K562 (cell line): ENCODE measurements around the gene SREBF1. TPM values are rescaled to one million over a fixed set of nuclear protein-coding genes. Genes with fewer than 3 reads are reported as not detected.

Source experiments
- BCOR ChIP-seq: fragments of 450-650 bp; IDR thresholded peaks from 2 replicates; pipeline ENCODE4 v1.6.1; 2016
- FOSL1 ChIP-seq: fragments of 200-800 bp; sonication (Bioruptor generic); conservative IDR thresholded peaks from 2 replicates; pipeline ENCODE4 v1.6.1; 2016; ENCODE audit warnings: missing genetic modification characterization, missing compliant biosample characterization
- LEF1 ChIP-seq: fragments of 450-650 bp; IDR thresholded peaks from 2 replicates; pipeline ENCODE4 v1.6.1; 2016; ENCODE audit warnings: mild to moderate bottlenecking
- MAFK ChIP-seq: IDR thresholded peaks from 2 replicates; pipeline ENCODE4 v1.6.1; 2011; ENCODE audit warnings: low read length, improper control_type of control experiment
- MTA1 ChIP-seq: fragments of 450-650 bp; IDR thresholded peaks from 2 replicates; pipeline ENCODE4 v1.6.1; 2017; ENCODE audit warnings: borderline replicate concordance
- RCOR1 ChIP-seq, 2 experiments: IDR thresholded peaks; 2 replicates each; pipeline ENCODE4 v1.6.1; 2012; ENCODE audit warnings: low read depth in 2 of 2, low read length in 2 of 2, borderline replicate concordance in 1 of 2, improper control_type of control experiment in 1 of 2
- RUNX1 ChIP-seq: sonication (generic); IDR thresholded peaks from 2 replicates; pipeline ENCODE4 v1.6.1; 2016; ENCODE audit warnings: antibody characterized with exemption, low read depth
- SREBF1 ChIP-seq: fragments of 150-350 bp; IDR thresholded peaks from 2 replicates; pipeline ENCODE4 v1.6.1; 2014; ENCODE audit warnings: antibody characterized with exemption, low read depth, low read length, borderline replicate concordance
- STAG1 ChIP-seq: sonication (generic); formaldehyde crosslinking; IDR thresholded peaks from 2 replicates; pipeline ENCODE4 v1.5.0; 2020; ENCODE audit warnings: missing genetic modification reagents, borderline replicate concordance
- ZFP36 ChIP-seq: fragments of 150-350 bp; IDR thresholded peaks from 2 replicates; pipeline ENCODE4 v1.6.1; 2018; ENCODE audit warnings: low read length, low read depth; ENCODE audit not compliant: partially characterized antibody
- ZNF121 ChIP-seq: sonication (generic); formaldehyde crosslinking; conservative IDR thresholded peaks from 2 replicates; pipeline ENCODE4 v1.8.0; 2022; ENCODE audit warnings: missing genetic modification reagents
- ZNF175 ChIP-seq: fragments of 200-800 bp; sonication (Bioruptor generic); IDR thresholded peaks from 2 replicates; pipeline ENCODE4 v1.6.1; 2016; ENCODE audit warnings: low read depth, mild to moderate bottlenecking, missing genetic modification characterization, missing compliant biosample characterization
- ZNF3 ChIP-seq: fragments of 250-450 bp; sonication (Bioruptor Pico); IDR thresholded peaks from 2 replicates; pipeline ENCODE4 v1.5.0; 2021; ENCODE audit warnings: mild to moderate bottlenecking, moderate library complexity
- ZNF695 ChIP-seq: fragments of 450-650 bp; formaldehyde crosslinking; IDR thresholded peaks from 2 replicates; pipeline ENCODE4 v1.4.0; 2020; ENCODE audit warnings: mild to moderate bottlenecking, moderate library complexity
- ZNF79 ChIP-seq: fragments of 250-450 bp; sonication (Bioruptor Pico); IDR thresholded peaks from 2 replicates; pipeline ENCODE4 v1.4.0; 2020; ENCODE audit warnings: low read depth, mild to moderate bottlenecking, moderate library complexity
- polyA plus RNA-seq, 8 experiments: library from polyadenylated mRNA; depleted of rRNA in 4 of 8; stranded (reverse) in 5 of 8; unstranded in 3 of 8; fragments of >200 nt; fragmentation: Nextera tagmentation in 2 of 8; fragmentation: Illumina TruSeq in 1 of 8; extraction: Ambion mirVana in 2 of 8; extraction: Trizol in 1 of 8; gene quantifications; 2 replicates each; pipeline versions ENCODE4 v1.2.1 to v1.2.3, GENCODE V29; 2011 to 2014; ENCODE audit warnings: inconsistent platforms in 1 of 8, missing spikeins in 1 of 8
- total RNA-seq, 7 experiments: library from RNA; depleted of rRNA in 6 of 7; stranded (reverse); fragments of >200 nt in 6 of 7; fragmentation: Illumina TruSeq in 2 of 7; extraction: Trizol in 2 of 7; gene quantifications; 2 replicates each; pipeline versions ENCODE4 v1.2.1 to v1.2.3, GENCODE V29; 2011 to 2021; ENCODE audit warnings: low replicate concordance in 1 of 7
- TF ChIP-seq, protein P1 (sequence below): fragments of 450-650 bp; IDR thresholded peaks from 2 replicates; pipeline ENCODE4 v1.6.1; 2018; ENCODE audit not compliant: partially characterized antibody

Gene SREBF1
- total and polyA plus RNA-seq, 9 of the 15 experiments (the other 6 are each of a cell fraction or from before 2014, with no cell fraction given) = 1.6 to 169 (median 69.4) TPM

DNA sequence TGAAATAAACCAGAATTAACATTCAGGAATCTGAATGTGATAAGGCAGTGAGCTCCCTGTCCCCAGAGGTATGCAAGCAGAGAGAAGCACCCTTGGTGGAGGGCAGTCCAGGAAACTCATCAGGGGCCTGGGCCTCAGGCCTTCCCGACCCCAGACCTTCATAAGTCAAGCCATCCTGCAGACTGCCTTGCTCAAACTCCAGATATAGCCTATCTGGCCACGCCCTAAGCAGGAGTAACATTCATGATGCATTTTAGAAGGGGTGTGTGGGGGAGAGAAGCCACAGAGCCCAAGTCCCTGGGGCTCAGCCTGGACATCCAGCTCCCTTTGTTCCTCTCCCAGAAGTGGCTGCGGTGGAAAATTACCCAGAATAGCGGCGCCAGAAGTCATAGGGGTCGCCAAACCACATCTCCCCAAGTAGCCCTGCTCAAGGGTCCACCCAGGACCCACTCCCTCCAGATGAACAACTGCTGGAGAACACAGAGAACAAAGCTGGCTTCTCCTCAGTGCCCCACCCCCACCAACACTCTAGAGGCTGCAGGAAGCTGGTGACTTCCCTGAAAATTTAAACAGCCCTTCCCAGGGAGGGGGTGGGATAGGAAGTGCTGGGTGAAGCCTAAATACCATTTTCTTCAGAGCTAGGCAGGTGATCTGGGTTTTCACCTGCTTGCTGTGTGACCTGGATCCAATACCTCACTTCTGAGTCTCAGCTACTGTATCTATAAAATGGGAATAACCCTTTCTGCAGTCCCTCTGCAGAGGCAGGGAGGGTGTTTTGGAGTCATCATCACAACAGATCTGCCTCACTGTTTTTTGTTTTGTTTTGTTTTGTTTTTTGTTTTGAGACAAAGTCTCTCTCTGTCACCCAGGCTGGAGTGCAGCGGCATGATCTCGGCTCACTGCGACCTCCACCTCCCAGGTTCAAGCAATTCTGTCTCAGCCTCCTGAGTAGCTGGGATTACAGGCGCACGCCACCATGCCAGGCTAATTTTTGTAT is 1.5 kb upstream of the SREBF1 start (continued):
- TF ChIP-seq ZNF79 (CRISPR knock-in tag) = no peak
- TF ChIP-seq, protein P1, sequence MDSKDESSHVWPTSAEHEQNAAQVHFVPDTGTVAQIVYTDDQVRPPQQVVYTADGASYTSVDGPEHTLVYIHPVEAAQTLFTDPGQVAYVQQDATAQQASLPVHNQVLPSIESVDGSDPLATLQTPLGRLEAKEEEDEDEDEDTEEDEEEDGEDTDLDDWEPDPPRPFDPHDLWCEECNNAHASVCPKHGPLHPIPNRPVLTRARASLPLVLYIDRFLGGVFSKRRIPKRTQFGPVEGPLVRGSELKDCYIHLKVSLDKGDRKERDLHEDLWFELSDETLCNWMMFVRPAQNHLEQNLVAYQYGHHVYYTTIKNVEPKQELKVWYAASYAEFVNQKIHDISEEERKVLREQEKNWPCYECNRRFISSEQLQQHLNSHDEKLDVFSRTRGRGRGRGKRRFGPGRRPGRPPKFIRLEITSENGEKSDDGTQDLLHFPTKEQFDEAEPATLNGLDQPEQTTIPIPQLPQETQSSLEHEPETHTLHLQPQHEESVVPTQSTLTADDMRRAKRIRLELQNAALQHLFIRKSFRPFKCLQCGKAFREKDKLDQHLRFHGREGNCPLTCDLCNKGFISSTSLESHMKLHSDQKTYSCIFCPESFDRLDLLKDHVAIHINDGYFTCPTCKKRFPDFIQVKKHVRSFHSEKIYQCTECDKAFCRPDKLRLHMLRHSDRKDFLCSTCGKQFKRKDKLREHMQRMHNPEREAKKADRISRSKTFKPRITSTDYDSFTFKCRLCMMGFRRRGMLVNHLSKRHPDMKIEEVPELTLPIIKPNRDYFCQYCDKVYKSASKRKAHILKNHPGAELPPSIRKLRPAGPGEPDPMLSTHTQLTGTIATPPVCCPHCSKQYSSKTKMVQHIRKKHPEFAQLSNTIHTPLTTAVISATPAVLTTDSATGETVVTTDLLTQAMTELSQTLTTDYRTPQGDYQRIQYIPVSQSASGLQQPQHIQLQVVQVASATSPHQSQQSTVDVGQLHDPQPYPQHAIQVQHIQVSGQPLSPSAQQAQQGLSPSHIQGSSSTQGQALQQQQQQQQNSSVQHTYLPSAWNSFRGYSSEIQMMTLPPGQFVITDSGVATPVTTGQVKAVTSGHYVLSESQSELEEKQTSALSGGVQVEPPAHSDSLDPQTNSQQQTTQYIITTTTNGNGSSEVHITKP = peak; percentile 73
- 0 out of 2 replicates have a peak, but pooled peaks have one; percentile 64 for TF ChIP-seq SREBF1
- TF ChIP-seq RCOR1 (IDR thresholded peaks at IDR 0.05; ENCODE audit: borderline replicate concordance in 1 of 2, low read depth in 2 of 2, low read length in 2 of 2) = 0 out of 4 replicates have a peak, but pooled peaks of 1 of the 2 experiments have one; percentile 9
- no peak for TF ChIP-seq STAG1
- no peak for TF ChIP-seq ZNF121 (CRISPR knock-in tag)
- peak; percentile 76 for TF ChIP-seq LEF1
- no peak for TF ChIP-seq ZNF175 (CRISPR knock-in tag)
- TF ChIP-seq ZNF695 (CRISPR knock-in tag) = no peak
- peak; percentile 90 for TF ChIP-seq BCOR
- no peak for TF ChIP-seq RUNX1
- TF ChIP-seq ZNF3 (CRISPR knock-in tag) = no peak
- peak; percentile 47 for TF ChIP-seq ZFP36
- peak; percentile 31; the same call in 1 of the 2 replicates for TF ChIP-seq FOSL1 (tag)
- TF ChIP-seq MAFK = no peak
- peak; percentile 34; the same call in 1 of the 2 replicates for TF ChIP-seq MTA1
